Measurements from ENCODE around the gene FSTL4. TPM values are rescaled to one million over a fixed set of nuclear protein-coding genes. Genes with fewer than 3 reads are reported as not detected.

Gene FSTL4
- total RNA-seq, 1 experiment from 2014 or later = 0.14 TPM

DNA sequence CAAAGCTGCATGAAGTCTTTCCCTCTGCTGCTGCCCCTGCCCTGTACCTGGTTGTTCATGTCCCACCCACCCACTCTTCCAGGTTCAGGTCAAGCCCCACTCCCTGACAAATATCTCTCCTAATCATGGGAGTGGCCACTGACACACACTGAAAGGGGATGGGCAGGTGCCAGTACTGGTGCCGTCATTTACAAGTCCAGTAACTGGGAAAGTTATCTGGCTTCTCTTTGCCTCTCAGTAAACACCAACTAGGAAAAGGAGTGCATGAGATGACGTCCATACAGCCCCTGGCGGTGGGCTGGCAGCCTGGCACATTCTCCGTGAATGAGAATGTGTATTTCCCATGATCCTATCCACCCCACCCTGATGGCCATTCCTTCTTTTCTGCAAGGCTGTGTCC, 225.2 kb downstream of the FSTL4 start:
- DNase-seq (ENCODE audit: low spot score) = no peak

DNA sequence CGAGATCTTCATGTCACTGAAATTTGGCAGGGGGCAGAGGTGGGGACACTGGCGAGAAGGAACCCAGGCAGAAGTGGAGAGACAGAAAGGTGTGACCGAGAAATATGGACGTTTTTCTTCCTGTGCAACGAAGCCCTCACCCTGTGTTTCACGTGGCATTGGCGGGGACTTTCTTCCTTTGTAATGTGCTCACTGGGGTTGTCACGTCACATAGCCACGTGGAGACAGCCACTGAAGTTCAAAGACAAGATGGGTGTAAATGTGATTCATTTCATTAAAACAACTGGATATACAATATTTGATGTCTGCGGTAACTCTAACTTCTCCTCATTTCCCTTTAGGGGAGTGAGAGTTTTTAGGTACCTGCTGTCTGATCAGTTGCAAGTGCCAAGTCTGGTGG, 225.7 kb downstream of the FSTL4 start:
- DNase-seq (ENCODE audit: low spot score) = no peak

DNA sequence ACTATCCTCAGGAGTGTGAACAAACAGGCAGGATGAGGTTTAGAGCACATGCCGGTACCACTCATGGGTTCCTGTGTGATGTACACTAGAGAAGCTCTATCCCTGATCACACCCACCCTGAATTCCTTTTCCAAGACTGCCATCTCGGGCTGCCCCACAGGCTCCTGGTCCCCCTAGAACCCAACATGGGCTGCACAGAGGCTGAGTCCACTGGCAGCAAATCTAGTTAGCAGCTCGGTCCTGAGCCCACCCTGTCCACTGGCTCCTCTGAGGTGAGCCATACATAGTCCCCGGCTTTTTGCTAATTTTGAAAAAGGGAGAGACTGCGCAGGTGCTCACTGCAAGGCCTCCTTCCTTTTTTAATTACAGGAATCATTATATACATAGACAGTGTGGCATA, 227.0 kb downstream of the FSTL4 start:
- DNase-seq (ENCODE audit: low spot score) = no peak

DNA sequence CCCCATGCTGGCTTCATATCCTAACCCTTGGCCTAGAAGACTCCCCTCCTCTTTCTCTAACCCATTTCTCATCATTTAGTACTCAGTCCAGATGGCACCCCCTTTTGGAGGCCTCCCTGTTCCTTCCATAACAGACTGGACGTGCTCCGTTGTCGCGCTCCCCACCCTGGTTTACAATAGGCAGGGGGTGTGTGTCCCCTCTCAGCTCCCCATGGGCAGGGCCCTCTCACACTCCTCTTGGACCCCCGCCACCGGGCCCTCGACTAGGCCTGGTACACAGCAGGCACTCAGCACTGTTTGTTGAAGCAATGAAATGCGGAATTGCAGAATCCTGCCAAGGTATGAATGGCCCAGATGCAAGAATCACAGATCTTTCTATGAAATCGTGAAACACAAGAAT, 227.4 kb downstream of the FSTL4 start:
- DNase-seq (ENCODE audit: low spot score) = no peak

DNA sequence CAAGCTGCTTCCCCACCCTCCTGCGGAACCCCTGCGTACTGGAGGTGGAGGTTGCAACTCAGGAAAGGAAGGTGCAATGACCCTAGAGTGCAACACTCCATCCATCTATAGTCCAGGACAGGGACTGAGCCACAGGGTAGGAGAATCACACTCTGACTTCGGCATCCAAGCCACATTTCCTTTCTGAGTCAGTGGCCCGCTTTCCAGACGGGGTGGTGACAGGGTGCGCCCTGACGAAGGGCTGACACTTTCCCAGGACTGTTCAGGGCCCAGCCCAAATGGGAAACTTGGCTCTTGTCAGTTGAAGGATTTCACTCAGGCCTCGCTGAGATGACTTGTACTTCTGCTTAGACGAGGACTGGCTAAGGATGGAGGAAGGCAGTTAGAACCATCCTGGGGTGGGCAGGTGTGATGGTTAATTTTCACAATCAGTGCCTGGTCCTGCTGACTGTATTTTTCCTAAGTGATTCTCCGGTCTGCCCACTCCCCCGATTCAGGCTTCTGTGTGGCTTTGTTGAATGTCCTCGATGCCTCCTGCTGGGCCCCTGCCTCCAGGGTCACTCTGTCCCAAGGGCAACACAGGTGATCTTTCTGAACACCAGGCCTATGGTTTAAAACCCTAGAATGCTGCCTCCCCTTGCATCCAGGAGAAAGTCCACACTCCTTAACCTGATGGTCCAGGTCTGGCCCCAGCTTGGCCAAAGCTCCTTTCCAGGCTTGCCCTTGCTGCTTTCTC, 228.1 kb downstream of the FSTL4 start:
- no peak for DNase-seq (ENCODE audit: low spot score)

DNA sequence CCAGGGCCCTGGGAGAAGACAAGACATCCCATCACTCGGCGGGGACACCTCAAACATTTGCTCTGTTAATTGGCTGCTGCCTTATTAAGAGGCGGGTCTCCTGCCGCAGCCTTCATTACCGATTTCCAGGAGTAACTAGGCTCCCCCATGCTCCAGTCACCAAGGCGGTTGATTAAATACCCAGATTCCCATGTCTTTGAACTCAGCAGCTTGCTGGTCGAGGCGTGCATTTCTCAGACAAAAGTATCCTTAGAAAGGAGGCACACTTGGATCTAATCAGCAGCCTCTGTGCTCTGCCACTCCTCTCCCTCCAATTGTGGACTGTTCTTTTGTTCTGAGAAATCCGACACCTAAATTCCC, 228.8 kb downstream of the FSTL4 start:
- no peak for DNase-seq (ENCODE audit: low spot score)

DNA sequence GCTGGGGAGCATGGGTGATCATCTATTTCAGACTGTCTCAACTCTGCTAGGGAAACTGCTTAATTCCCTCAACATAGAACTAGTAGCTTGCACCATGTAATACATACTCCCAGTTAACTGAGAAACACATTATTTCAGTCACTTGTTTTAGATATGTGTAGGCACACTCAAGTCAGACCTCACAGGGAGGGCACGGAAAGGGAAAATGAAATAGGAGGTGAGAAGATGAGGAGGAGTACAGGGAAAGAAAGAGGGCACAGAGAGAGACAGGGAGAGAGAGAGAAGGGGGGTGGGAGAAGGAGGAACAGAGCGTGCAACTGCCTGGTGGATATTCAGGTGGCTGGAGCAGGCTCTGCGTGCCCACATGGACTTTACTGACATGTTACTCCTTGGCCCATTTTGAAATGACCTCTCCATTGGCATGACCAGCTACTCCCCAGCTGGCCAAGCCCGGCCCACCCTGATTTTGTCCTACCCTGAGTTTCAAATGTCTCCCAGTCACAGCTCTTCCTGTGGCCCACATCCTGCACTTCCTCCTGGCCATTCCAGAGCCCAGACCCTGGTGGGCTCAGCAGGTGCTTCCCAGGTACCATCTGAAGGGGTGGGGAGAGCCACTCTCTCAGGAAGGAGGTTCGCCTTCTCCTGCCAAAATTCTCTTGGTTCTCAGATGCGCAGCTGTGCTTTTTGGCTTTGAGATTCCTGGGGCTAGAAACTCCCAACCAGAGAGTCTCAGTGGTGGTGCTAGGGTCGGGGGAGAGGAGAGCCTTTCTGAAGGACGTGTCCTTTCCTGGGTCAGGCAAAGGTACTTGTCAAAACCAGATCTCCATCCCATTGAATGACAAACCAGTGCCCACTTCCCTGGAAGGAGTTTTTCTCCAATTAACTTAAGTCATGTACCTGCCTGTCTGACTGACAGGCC, 229.4 kb downstream of the FSTL4 start:
- no peak for DNase-seq (ENCODE audit: low spot score)

DNA sequence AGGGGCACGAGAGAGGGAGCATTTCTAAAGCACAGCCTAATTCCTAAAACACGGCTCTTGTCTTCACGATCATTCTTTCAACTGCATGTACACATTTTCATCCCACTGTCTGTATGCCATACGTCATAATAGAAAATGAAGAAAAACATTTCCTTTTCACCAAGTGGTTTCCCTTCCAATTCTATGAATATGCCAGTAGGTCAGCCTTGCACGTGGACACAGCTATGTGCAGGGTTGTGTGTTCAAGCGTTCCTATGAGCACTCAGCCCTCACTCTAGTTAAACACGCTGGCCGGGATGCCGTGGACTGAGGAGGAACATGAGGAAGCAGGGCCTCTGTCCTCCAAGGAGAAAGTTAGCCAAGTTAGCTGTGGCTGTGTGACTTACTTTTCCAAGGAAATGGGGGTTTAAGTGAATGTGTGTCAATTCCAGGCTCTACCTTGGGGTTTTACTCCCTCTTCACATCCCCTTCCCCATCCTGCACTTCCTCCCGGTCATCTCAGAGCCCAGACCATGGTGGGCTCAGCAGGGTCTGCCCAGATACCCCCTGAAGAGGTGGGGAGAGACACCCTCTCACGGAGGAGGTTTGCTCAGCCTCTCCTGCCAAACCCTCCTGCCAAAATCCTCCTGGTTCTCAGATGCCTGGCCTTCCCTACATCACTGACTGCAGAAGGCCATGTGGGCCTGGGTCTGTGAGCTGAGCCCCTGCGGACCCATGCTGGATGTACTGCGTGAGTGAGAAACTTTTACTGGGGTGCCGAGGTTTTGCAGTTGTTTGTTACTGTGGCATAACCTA, 230.6 kb downstream of the FSTL4 start:
- DNase-seq (ENCODE audit: low spot score) = no peak

DNA sequence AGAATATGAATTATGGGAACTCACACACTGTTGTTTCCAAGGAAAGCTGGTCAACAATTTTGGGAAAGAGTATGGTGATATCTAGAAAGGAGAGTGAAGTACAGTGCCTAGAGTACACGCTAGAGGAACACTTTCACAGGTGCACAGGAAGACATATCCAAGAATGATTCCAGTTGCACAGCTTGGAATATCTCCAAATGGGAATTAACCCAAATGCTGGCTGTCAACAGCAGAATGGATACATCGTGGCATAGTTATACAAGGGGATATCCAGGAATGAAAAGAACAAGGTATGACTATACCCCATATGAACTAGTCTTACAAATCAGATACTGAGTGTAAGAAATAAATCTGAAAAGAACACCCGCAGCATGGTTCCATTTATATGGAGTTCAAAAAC, 231.3 kb downstream of the FSTL4 start:
- no peak for DNase-seq (ENCODE audit: low spot score)

DNA sequence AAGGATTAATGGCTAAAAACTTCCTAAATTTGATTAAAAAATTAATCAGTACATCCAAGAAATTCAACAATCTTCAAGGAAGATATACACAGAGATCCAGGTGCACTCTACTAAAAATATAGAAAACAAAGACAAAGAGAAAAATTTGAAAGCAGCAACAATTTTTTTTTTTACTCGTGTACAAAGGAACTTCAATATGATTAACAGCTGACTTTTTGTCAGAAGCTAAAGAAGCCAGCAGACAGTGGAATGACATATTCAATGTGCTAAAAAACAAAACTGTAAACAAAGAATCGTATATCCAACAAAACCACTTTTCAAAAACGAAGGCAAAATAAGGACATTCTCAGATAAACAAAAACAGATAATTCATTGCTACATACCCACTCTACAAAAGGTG, 234.6 kb downstream of the FSTL4 start:
- no peak for DNase-seq (ENCODE audit: low spot score)

DNA sequence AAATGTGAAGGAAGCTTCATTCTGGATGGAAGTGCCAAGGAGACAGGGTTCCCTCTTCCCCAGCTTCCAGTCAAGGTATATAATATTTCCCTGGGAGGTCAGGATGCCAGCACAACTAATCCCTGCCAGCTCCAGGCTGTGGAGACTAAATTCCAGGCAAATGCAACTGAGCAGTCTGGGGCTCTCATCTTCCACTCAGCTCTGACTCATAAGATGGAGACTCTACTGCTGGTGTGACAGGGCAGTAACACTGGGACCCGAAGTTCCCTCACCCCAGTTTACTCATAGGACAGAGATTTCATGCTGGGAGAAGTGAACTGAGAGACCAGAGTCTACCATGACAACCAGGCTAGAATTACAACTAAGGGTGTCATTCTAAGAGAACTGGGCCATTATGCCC, 235.4 kb downstream of the FSTL4 start:
- no peak for DNase-seq (ENCODE audit: low spot score)

DNA sequence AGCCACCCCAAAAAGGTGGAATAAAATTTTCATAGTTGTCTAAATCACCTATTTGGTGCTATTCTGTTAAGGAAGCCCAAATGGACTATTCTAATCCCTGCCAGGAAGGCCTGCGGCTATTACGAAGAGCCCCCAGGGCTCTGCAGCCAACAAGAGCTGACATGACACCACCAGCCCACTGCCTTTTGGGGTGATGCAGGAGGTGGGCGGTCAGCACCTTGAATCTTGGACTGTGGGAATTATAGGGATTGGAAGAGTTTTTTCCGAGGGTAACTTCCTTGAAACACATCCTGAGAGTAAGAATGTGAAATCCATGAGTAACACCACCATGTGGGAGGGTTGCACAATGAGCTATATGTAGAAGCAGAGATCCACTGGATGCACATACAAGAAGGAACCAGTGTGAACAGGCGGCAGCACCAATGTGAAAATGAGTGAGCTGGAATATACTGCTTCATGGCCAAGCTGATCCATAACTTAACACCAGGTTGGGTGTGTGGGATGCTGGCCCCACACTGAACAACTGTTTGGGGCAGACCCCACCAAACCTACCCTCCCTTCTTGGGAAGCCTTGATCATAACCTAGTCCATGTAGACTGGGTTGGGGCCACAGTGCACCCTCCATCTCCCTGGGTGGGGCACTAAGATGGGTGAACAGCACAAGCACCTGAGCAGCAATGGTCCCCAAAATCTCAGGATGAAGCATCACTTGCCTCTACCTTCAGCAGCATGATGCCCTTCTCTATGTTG, 239.0 kb downstream of the FSTL4 start:
- no peak for DNase-seq (ENCODE audit: low spot score)

DNA sequence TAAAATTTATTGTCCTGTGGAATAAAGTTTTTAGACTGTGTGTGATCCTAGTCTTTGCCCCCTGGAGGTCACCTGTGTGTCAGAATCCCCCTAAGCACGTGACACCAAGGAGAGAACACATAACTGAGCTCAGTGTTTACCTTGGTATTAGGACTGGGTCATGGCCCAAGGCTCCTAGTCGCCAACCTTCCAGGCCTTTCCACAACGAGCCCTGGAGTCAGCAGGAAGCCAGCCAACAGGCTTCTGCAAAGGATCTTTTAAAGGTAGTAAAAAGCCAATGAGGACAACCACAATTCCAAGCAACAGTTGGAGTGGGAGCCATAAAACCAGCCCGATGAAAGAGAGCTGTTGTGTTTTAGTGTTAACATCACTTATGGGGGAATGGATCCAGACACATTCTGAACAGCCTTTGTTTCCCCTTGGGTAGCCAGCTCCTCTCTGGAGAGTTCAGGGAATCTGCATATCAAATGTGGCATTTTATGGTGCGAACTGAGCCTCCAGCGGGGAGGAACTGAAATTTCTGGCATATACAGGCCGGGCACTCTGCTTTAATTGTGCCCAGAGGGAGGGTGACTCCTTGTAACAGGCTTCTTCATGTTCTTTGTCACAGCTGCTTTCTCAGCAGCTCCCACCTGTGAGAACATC, 239.9 kb downstream of the FSTL4 start:
- DNase-seq (ENCODE audit: low spot score) = no peak

DNA sequence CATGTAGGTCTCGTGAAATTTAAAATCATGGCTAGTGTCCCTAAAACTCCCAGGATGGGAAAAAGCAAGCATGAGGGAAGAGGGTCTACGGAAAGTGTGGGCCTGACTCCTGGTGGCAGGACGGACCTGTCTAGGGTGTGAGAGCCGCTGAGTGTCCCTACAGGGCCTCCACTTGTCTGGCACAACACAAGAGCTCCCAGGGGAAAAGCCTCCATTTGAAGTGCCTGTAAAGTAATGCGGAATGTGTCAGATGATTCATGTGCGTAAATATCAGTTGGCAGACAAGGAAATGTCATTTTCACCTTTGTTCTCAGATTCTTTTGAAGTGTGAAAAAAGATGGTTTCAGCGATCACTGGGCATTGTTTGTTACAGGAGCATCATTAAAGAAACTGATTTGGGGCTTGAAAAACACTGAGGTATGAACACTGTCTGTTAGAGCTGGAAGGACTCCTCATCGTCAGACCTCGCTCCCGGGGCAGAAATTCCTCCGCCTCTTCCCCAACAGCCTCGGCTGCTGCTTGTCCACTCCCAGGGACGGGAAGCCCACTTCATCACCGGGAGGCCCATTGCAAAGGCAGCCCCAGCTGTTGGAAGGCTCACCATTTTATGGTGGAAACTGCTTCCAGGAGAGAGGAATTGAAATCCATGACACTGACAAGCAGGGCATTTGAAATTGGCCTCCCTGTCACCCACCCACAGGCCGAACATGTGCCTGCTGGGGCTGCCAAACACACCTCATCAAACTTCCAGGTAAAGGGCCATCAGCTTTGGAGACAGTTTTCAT, 240.8 kb downstream of the FSTL4 start:
- no peak for DNase-seq (ENCODE audit: low spot score)

DNA sequence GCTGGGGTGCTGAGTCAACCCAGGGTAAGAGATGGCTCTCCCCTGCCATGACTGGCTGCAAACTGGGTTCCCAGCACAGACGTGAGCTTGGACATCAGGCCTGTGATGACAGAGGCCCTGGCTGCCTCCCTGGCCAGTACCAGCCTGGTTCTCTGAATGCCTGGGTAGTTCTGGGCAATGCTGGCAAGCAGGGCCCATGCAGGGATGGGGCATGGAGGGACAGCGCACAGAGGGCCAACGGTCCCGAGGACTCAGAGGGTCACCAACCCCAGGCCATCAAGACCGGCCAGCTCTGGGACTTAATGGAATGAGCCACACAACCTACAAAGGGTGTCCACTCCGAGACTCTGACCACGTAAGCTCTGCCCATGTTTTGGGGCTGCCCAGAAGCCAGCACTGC, 241.4 kb downstream of the FSTL4 start:
- DNase-seq (ENCODE audit: low spot score) = no peak

DNA sequence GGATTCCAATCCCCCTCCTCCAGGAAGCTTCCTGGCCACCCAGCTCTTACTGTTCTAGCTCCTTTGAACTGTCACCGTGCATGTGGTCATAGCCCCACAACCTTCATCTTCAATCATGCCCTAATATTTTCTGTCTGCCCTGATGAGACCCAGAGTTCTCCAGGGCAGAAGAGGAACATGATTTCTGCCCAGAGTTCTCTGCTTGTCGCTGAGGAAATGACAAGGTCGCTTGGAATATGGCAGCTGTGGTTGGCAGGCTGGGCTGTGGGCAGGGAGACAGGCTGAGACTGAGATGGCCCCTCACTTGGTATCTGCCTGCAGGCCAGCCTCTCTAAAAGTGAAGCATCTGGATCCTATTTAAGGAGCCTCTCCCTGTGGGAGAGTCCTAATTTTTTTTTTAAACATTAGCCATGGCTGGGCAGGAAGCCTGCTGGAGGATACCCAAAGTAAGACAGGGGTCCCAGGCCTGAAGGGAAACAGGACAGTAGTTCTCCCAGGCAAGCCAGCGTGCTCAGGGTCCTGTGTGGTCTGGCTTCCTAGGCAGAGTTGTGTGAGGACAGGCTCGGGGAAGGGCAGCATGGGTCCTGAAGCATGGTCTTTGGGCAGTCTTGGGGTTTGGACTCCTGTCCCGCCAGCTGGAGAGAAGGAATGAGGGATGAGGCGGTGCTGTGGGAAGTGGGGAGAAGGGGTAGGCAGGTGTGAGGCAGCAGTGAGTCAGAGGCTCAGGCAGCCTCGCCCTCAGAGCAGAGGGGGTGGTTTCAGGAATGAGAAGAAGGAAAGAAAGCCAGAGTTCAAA, 242.1 kb downstream of the FSTL4 start:
- no peak for DNase-seq (ENCODE audit: low spot score)

DNA sequence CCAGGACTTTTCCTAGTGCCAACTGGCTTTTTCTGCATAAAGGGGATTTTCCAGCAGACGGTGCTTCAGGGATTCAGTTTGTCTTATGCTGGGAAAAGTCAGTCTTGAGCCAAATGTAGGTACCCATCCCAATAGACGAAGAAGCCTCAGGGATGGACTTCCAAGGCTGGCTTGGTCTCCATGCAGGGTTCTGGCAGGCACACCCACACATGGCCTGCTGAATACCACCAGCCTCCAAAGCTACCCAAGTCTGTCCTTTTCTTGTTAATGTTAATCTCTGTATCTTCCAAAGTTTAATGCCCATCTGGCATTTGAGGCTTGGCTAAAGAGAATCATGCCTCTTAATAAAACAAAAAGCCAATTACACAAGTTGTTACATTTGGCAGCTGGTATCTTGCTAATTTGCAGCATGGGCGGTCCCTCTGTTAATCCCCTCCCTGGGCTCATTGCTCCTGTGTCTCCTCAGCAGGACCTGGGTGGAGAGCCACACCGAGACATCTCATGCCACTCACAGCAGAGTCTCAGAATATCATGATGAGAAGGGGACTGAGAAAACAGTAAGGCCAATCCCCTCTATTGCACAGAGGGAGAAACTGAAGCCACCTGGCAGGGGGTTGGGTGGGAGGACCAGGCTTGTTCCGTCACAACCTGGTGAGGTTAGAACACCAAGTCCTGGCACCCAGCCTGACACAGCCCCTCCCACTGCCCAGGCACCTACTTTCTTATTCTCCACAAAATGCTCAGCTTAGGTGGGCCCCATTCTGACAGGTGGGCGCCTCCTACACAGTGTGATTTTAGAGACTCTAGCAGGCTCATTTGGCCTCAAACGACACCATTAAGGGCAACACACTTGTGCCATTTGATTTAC, 243.2 kb downstream of the FSTL4 start:
- DNase-seq (ENCODE audit: low spot score) = no peak

DNA sequence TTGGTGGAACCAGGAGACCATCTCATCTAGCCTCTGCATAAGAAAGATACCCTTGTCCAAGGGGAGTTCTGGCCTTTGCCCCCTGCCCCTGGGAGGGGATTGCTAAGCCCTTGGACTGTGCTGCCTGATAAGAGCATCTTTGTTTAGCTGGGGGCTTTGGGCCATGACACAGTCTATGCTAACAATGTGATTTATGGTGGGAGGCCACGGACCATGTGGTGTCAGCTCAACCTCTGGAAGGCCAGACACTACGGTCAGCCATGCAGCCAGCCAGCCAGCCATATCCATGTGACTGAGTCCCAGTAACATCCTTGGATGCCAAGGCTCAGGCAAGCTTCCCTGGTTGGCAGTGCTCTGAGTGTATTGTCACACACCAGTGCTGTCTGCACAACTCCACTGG, 244.4 kb downstream of the FSTL4 start:
- DNase-seq (ENCODE audit: low spot score) = no peak

Measured in H4 (cell line).